Activated T-cell treated with anti-CD3 and anti-CD28 coated beads for 48 hours (primary cell): ENCODE measurements around the gene TTC34.

ENCODE experiments used
- DNase-seq: peaks from one replicate; pipeline ENCODE4 v3.0.0-alpha.2; 2020; ENCODE audit warnings: low read depth

Gene TTC34

DNA sequence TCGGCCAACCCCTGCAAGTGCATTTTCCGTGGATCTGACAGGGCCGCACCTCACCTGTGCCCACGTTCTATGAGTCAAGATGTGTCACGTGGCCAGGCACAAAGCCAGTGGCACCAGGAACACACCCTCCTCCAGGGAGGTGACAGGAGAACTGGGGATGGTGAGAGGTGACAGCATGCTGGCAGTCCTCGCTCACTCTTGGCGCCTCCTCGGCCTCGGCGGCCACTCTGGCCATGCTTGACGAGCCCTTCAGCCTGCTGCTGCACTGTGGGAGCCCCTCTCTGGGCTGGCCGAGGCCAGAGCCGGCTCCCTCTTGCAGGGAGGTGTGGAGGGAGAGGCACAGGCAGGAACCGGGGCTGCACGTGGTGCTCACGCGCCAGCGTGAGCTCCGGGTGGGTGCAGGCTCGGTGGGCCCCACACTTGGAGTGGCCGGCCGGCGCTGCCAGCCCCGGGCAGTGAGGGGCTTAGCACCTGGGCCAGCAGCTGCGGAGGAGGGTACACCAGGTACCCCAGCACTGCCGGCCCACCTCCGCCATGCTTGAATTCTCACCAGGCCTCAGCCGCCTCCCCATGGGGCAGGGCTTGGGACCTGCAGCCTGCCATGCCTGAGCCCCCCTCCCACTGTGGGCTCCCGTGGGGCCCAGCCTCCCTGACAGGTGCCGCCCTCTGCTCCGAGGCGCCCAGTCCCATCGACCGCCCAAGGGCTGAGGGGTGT is 11.6 kb upstream of the TTC34 start:
- no peak for DNase-seq

DNA sequence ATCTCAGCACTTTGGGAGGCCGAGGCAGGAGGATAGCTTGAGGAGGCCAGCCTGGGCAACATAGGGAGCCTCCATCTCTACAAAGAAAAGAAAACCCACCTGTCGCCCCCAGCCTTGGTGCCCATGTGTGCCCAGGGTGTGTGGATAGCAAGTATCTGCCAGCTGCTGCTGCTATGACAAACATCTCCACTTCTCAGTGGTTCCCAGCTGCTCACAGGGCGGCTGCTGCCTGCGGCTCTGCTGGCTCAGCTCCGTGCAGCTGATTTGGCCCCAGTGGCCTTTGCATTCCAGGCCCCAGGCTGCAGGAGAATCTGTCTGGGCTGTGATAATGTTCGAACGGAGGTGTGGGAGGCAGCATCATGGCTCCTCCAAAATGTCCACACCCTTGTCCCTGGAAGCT is 10.6 kb upstream of the TTC34 start:
- DNase-seq: no peak

DNA sequence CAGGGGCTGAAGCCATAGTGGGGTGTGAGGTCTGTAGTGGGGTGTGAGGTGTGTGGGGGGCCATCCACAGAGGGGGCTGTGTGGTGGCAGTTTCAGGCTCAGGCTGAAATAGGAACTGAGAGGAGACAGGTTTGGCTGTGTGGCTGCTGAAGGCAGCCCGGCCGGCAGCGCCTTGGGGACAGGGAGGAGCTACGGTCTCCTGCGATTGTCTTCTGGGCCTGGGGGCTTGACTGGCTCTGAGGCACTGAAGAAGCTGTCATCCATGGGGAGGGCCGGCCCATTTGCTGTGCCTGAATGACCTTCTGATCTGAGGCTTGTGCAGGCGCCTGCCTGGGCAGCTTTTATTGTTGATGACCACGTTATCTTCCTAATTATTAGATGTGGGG is 10.0 kb upstream of the TTC34 start:
- DNase-seq: no peak

DNA sequence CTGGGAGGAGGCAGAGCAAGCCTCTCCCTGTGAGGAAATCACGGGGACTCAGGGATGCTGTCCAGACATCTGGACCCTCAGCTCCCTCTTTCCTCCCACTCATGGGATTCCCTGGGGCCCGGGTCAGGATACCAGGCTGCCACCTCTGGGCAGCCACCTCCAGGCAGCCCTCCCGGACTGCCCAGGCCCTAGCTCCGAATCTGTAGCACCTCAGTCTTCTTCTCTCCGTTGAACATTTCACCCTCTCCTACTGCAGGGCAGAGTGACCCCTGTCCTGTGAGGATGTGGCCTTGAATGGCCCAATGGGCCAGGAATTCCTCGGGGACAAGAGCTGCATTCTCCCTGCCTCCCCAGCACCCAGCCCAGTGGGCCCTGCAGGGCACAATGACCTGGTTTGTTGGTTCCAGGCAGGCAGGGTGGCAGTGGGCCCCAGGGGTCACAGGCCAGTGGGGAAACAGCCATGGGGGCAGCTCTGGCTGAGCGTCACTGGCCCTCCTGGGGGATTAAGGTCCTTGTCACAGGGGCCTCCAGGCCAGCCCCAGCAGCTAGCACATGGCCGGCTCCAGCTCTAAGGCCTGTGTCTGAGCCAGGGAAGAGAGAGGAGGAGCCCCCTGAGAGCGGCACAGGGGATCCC is 9.5 kb upstream of the TTC34 start:
- no peak for DNase-seq

DNA sequence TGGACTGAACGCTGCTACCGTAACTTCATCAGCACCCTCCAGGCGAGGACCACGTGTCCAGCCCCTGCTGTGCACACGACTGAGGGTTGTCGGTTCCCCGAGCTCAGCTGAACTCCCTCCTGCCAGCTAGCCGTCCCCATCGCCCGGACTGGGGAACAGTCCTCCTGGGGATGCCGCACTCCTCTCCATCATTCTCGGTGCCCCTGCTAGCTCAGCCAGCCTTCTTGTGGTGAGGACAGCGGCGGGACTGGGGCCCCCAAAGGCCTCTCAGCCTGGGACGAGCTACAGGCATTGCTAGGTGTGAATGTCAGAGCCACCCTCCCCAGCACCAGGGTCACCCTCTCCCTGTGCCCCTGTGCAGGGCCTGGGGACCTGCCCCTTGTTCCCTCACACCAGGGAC is 8.8 kb upstream of the TTC34 start:
- no peak for DNase-seq

DNA sequence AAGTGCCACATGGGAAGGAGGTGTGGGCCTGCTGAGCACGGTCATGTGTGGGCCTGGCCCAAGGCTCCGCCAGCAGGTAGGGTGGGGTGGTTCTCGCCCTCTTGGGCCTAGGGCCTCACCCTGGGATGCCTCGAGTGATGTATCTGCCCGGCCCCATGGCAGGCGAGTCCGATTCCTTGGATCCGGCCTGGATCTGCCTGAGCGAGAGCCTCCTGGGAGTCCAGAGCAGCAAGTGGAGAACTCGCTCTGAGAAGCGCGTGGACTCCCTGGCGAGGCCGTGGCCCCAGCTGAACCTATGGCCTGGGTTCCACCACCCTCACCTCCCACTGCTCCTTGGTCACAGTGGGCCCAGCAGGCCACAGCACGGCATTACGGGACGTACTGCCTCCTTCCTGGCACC is 8.2 kb upstream of the TTC34 start:
- no peak for DNase-seq

DNA sequence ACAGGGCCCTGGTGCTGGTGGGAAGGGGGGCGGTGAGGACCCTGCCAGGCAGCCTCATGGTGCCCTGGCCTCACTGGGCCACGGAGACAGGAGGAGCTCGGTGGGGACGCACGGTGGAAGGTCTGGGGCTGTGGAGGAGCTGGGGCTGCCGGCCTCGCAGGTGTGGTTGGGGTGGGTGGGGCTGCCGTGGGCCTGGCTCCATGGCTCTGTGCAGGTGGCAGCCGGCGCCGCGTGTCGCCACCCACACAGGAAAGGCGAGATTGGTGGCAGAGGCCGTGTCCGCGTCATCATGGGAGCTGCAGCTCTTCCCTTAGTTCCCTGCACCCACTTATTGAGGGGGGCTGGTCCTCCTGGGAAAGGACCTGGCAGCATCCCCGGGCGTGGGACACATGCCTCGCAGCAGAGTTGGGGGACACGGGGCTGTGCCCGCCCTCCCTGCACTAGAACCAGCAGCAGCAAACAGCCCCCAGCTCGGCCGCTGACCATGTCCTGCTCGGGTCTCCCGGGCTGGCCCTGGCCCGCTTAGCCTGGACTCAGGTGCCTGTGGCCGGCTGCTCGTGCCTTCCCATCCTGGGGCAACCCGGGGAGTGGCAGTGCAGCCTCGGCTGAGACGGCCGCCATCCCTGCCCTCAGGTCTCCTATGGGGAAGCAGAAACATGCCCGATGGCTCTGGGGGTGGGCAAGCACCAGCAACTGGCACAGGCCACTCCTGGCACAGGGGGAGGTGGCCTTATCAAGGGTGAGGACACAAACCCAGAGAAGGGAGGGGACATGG is 7.5 kb upstream of the TTC34 start:
- DNase-seq: no peak

DNA sequence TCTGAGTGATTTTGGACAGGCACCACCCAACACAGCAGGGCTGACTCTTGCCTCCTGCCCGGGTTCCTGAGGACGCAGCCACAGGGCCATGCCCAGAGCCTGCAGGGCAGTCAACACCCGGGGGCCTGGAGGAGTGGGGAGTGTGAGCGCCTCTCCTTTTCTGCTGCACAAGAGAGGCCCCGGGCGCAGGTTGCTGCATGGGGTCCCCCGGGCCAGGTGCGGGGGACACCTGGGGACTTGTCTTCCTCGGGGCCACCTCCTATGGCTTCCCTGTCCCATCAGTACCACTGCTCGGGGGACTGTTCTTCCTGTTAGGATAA is 6.9 kb upstream of the TTC34 start:
- no peak for DNase-seq

DNA sequence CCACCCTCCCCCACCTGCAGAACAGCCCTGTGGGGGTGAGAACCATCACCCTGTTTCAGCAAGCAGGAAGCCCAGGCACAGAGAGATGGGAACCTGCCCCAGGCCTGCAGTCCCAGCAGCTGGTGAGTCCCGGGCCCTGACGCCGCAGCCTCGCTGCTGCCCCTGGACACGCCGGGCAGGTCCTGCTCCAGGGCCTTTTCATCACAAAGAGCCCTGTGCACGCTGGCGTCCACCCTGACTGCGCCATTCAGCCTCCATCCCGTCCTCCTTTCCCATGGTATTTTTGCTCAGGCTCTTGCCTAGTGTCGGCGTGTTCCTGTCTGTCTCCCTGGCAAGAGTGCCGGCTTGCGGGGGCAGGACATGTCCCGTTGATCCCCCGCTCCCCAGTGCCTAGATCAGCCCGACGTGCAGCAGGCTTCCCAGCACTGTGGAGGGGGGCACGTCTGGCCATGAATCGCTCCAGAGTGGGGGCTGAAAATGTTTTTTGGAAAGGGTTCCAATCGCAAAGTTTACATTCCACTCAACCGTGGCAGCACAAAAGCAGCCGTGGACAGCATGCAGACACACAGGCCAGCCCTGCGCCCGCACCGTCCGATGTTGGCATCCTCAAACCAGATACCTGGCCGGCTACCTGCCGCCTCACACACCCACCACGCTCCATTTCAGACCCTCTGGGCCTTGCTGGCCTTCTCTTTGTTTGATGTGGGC is 6.3 kb upstream of the TTC34 start:
- DNase-seq: no peak

DNA sequence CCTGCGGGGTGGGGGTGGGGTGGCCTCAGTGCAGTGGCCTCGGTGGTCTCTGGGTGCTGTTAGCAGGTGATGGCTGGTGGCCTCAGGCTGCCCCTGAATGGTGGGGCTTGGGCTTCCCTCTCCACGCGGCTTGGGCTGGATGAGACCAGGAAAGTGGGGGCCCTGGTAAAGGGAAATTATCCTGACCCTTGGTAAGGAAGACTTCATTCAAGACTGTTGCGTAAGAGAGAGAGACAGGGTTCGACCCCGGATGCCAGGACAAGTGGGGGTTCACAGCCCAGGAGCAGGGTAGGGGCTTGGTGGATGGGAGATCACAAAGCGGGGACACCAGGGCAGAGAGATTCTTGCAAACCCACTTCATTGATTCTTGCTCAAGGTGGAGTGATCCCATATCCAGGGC is 5.5 kb upstream of the TTC34 start:
- no peak for DNase-seq

DNA sequence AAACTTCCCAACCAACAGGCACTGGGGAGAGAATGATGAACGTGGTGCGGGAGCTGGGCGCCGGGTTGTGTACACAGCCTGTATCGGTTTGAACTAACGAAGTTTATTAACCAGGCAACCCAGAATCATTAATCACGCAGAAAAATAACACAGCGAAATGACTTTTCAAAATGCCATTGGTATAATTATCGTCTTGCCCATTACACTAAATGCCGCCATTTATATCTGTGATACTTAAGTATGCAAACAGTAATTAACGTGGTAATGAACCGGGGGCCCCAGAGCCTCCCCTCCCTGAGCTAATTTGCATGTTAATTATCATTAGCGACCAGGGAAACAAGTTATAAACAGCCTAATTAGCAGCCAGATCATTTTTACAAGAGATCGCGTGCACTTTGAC is 5.1 kb upstream of the TTC34 start:
- no peak for DNase-seq

DNA sequence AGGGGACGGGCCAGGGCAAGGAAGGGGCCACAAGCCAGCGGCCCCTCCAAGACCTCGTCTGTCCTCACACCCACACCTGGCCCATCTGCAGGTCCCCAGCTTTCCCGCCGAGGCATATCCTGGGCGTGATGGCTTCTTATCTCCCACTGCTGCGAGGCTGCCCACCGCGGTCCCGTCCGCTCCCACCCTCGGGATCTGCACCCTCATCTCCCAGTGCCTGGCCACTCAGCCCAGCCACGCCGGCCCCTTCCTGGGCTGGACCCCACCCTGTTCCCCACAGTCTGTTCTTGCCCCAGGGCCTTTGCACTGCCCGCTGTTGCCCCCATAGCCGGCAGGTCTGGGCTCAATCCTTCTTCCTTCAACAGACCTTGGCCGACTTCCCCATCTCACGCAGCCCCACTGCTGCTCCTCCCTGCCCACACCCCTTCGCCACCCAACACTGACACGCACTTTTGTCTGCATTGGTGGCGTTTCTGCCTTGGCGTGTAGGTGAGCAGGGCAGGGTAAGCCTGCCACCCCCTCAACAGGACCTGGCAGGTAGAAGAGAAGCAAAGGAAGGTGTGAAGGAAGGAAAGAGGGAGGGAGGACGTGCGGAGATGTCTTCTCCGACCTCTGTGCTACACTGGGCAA is 4.4 kb upstream of the TTC34 start:
- DNase-seq: no peak

DNA sequence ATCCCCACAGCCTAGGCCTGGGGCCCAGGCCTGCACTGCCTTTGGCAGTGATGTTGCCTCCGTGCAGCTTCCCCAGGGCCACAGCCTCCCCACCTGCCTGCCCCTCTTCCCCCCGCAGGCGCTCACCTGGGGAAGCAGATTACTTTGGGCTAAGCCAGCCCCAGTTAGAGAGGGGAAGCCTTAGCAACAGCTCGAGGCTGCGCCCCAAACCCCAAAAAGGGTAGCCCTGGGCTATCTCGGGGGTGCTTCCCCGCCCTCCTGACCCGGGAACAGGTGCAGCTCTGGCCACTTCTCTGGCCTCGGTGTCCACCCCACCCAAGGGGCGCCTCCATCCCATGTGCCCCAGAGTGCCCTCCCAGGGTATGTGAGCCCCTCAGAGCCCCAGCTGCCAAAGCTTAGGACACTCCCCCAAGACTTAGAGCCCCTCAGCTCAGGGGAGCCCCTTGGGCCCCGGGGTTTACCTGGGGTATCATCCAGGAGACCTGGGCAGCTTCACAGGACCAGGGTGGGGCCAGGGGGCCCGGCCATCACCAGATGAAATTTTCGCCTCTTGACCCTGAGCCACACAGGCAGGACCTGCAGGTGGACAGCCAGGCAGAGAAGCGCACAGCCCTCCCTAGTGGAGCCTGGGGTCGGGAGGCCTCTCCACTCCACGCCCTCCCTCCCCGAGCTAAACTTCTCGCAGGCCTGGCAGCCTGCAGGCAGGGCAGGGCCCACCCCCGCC is 3.3 kb upstream of the TTC34 start:
- no peak for DNase-seq

DNA sequence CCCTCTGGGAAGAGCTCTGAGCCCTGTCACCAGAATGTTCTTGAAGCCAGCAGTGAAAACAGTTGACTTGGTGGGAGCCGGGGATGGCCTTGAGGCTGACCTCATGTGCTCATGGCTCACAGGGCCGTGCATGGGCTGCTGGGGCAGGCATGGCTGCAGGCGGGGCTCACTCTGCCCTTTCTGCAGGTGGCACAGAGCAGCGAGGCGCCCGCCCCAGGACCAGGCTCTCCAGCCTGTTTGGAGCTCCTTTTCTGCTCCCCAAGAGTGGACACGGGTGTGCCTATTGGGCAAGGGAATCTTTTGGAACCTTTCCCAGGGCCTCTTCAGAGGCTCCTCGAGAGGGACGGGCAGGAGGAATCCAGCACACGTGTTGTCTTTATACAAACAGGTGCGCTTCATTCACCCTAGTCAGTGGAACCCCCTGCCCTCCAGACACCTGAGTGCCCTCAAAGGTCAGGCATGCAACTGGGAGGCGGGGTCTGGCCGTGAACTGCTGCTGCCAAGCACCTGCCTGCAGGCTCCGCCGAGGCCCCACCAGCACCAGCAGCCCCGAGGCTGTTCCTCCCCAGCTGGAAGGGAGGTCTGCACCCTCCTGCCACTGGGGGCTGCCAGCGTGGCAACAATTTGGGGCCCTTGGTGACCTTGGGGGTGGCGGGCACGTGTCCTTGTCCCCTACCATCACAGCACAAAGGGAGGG is 2.6 kb upstream of the TTC34 start:
- no peak for DNase-seq

DNA sequence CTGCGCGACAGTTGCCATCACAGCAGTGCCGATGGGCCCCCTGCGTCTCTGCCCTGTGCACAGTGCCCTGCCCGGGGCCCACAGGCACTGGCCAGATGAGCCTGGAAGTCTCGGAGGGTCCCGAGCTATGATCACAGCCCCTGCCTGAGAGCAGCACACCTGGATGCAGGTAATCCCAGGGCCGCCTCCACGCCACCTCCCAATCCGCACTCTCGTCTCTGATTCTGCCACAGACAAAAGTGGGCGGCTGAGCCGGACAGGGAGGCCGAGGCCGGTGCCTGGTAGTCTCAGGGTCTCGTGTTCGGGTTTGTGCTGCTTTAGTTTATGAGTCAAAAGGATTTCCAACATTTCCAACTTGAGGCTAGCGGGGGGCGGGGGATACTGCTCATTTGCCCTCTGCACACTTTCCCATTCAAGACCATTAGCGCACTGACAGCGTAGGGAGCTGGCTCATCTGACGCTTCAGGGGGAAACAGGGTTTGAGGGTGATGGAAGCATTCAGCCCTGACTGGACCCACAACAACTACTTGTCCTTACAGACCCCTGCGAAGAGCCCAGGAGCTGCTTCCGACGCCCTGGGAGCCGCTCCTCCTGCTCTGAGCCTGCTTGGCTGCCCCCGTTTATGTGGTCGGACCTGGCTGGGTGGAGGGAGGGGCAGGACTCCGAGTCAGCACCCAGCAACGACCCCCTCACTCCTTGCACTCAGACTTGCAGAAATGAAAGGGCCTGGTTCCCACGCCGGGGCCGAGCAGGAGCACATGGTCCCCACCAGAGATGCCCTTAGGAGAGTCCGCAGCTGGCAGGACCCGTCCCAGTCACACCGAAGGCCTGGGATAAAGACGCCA is 1.8 kb upstream of the TTC34 start:
- no peak for DNase-seq

DNA sequence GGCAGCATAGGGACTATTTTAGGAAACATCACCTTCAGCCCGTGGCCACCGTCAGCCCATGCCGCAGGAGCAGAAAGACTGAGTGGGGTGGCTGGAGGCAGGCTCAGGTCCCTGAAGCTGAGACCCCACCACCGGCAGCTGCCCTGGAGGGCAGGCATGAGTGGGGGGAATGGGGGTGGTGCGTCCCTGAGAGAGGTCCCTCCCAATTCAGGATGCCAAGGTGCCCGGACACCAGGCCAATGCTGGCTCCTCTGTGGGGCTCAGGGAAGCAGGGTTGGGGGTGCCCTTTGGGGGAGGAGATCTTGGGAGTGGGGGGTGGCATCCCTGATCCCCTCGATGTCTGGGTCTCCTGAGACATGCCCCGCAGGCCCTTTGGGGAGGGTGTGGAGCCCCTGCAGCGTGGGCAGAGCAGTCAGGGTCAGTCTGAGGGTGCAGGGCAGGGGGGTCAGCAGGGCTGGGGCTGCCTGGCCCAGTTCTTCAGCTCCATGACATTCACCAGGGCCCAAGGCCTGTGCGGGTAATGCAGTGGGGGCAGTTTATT is 998 bp upstream of the TTC34 start:
- DNase-seq: no peak

DNA sequence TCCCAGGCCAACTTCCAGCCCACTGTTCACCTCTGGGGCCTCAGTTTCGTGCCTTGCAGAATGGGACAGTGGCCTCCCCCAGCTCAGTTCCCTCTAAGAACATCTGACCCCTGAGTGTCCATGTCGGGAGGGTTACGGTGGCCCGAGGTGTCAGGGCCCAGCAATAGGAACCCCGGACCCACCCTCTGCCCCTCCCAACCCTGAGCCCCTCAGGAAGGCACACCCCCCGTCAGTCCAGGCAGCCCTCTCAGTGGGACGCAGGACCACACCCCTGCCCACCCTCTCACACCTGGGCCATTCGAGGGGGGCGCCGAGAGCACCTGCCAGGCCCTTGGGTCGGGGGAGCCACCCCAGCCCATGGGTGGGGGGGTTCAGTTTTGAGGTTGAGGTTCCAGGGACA is 447 bp downstream of the TTC34 start:
- no peak for DNase-seq

DNA sequence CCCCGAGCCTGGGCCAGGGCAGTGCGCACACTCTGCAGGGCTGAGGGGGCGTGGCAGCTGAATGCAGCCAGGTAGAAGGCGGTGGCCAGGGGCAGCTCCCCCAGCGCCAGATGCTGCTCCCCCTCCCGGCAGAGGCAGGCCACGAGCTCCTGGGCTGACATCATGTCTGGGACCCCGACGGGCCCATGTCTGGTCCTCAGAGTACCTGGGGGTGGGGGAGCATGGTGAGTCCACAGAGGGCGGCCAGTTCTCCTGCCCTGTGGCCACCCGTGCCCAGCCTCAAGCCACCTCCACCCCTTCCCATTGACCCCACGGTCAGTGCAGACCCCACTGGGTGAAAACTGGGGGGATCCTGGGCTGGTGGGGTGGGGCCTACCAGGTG is 838 bp downstream of the TTC34 start:
- DNase-seq: no peak

DNA sequence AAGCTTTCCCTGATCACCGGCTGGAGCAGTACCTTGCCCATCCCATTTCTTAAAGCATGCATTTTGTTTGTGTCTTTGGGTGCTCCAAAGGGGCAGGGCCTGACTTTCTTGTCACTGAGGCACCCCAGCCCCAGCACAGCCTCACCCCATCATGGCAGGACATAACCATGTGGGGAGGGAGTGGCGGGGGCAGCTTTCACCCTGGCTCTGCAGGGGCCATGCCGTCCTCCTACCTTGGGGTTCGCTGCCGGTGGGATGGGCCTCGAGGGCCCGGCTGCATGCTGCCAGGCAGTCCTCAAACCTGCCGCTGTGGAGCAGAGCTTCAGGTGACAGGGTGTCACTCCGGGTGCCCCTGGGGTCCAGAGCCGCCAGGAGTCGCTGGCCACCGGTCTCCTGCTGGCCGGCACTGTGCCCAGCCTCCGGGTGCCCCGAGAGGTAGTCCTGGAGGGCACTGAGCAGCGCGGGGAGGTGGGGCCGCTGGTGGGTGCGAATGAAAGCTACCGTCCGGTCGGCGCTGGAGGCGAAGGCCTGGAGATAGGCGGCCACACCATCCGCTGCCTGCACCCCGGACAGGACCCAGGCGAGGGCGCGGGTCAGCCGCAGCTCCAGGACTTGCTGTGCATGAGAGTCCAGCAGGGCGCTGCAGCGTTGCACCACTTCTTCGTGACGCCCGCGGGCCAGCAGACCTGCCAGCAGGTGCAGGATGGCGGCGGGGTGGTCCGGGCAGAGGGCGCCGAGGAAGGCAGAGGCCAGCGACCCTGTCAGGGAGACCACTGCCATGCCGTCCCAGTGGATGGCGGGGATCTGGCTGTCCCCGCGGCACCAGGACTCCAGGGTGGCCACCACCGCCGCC is 1.5 kb downstream of the TTC34 start:
- no peak for DNase-seq
